Sigmoid colon (tissue), 7 donors: Measurements from ENCODE around the gene GRK1. TPM values are rescaled to one million over a fixed set of nuclear protein-coding genes. Genes with fewer than 3 reads are reported as not detected.
"Not testable (repeated sequence)": the region's sequence is repeated elsewhere in the genome, so short reads cannot be mapped to it uniquely, and the experiment has no call there.

Experiments
- DNase-seq: peaks from one replicate; pipeline ENCODE4 v3.0.0-alpha.2; 2019
- H3K27ac ChIP-seq, 4 donors: fragments of 200-600 bp; sonication (generic); one replicate each; pipeline ENCODE4 v1.5.1; 2016 to 2019; ENCODE audit warnings: mild to moderate bottlenecking in 1 of 4
- H3K27me3 ChIP-seq, 3 donors: fragments of 200-600 bp; sonication (generic); one replicate each; pipeline ENCODE4 v1.5.1; 2019; ENCODE audit warnings: mild to moderate bottlenecking in 1 of 3
- H3K36me3 ChIP-seq, 4 donors: fragments of 200-600 bp; sonication (generic); one replicate each; pipeline ENCODE4 v1.5.1; 2016 to 2019
- H3K4me1 ChIP-seq, 4 donors: fragments of 200-600 bp; sonication (generic); one replicate each; pipeline ENCODE4 v1.5.1; 2017 to 2019
- H3K4me3 ChIP-seq, 4 donors: fragments of 200-600 bp; sonication (generic); one replicate each; pipeline ENCODE4 v1.5.1; 2017 to 2019; ENCODE audit warnings: mild to moderate bottlenecking in 2 of 4, moderate library complexity in 1 of 4
- H3K9me3 ChIP-seq, 4 donors: fragments of 200-600 bp in 3 of 4; sonication (generic) in 3 of 4; one replicate each; pipeline versions ENCODE4 v1.5.1 to v1.6.1; 2013 to 2019
- CTCF ChIP-seq, 4 experiments: fragments of 450-650 bp in 3 of 4; fragments of 200-600 bp in 1 of 4; IDR thresholded peaks; one replicate each; pipeline ENCODE4 v1.5.1; 2016 to 2019; ENCODE audit warnings: antibody characterized with exemption in 4 of 4, mild to moderate bottlenecking in 3 of 4, moderate library complexity in 2 of 4
- EP300 ChIP-seq, 4 donors: sonication (generic); formaldehyde crosslinking; IDR thresholded peaks; one replicate each; pipeline ENCODE4 v1.6.1; 2017; ENCODE audit warnings: antibody characterized with exemption in 4 of 4
- POLR2A ChIP-seq, 2 donors: fragments of 450-650 bp; IDR thresholded peaks; one replicate each; pipeline ENCODE4 v1.6.1; 2016; ENCODE audit warnings: antibody characterized with exemption in 2 of 2, mild to moderate bottlenecking in 2 of 2, moderate library complexity in 2 of 2
- POLR2AphosphoS5 ChIP-seq, 4 donors: sonication (generic); formaldehyde crosslinking; IDR thresholded peaks; one replicate each; pipeline ENCODE4 v1.6.1; 2017; ENCODE audit warnings: antibody characterized with exemption in 4 of 4
- WGBS, 2 donors: extraction: QIAGEN DNeasy Blood & Tissue Kit; methylation state at CpG; one replicate each; pipeline ENCODE4 v1.1.7; 2013; 5-methylcytosine and 5-hydroxymethylcytosine counted together
- intact Hi-C: fragments of 100-400 bp; cut with DNase I; formaldehyde crosslinking; loops from one replicate; pipeline ENCODE4 v1.15.1; 2023
- polyA plus RNA-seq, 3 donors: library from polyadenylated mRNA; stranded (reverse); fragments of 200-250 nt; gene quantifications; one replicate each; pipeline ENCODE4 v1.2.3, GENCODE V29; 2013
- total RNA-seq, 4 donors: library from RNA; depleted of rRNA; stranded (reverse); fragments of >200 nt; gene quantifications; one replicate each; pipeline ENCODE4 v1.1.0, GENCODE V29; 2016
- donor health status: healthy with polysubstance abuse.
- donor health status: Bipolar disorder and iron deficiency.
- donor health status: healthy.

GRK1 gene
- total and polyA plus RNA-seq, 7 donors: 0.10 to 0.28 TPM; not detected in 5

DNA sequence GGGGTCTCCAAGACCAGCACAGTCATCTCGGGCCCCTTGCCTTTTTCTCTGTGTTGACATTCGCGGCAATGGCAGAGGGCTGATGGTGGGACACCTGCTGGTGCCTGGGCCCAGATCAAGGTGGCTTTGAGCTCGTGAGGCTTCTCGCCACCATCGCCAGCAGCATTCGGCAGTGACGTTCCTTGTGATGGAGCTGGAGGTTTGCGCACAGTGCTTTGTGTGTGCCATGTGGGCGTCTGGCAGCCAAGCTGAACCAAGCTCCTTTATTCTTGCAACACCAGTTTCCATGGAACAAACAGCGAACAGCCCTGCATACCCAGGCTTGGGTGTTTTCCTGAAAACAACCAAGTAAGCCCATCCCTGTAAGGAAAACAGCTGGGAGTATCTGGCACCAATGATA, 82.9 kb downstream of the GRK1 start:
- Histone ChIP-seq H3K27me3 (peaks cover 0 to 10% (median 0%) of the 10 kb centered on the region in 3 donors), H3K27ac (no peak overlapping the region), H3K4me1 (no peaks in the 10 kb centered on the region), H3K9me3 (no peaks in the 10 kb centered on the region), H3K36me3 (no peaks in the 10 kb centered on the region), H3K4me3 (no peak overlapping the region)
- no peak for DNase-seq
- TF ChIP-seq CTCF (IDR thresholded peaks at IDR 0.05) (no peak), POLR2AphosphoS5 (IDR thresholded peaks at IDR 0.05) (no peak), EP300 (IDR thresholded peaks at IDR 0.05) (no peak), POLR2A (IDR thresholded peaks at IDR 0.05) (no peak)
- intact Hi-C loops: no loop called here
- WGBS, 2 donors: 91 to 96% methylated on average over 11 of the region's 11 CpGs

DNA sequence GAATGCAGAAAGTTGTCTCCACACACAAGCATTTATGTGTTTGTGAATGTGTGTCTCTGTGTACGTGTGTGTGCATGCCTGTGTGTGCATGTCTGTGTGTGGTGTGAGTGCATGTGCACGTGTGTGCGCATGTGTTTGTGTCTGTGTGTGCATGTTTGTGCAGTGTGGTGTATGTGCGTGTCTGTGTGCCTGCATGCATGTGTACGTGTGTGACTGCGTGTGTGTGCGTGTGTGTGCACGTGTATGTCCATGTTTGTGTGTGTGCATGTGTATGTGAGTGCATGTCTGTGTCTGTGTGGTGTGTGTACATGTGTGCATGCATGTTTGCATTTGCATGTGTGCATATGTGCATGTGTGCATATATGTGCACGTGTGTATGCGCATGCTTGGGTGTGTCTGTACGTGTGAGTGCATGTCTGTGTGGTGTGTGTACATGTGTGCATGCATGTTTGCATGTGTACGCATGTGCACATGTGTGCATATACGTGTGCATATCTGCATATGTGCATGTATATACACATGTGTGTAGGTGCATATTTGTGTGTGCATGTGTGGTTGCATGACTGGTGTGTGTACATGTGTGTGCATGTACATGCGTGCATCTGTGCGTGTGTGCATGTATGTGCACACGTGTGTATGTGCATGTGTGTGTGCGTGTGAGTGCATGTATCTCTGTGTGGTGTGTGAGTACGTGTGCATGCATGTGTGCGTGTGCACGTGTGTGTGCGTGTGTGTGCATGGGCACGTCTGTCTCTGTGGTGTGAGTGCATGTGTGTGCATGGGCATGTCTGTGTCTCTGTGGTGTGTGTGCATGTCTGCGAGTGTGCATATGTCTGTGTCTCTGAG, 83.8 kb downstream of the GRK1 start:
- TF ChIP-seq EP300 (IDR thresholded peaks at IDR 0.05): no peak
- TF ChIP-seq CTCF (IDR thresholded peaks at IDR 0.05): no peak
- TF ChIP-seq POLR2AphosphoS5 (IDR thresholded peaks at IDR 0.05): no peak
- no peak for TF ChIP-seq POLR2A (IDR thresholded peaks at IDR 0.05)
- H3K4me1 ChIP-seq: no peaks in the 10 kb centered on the region
- peaks cover 0 to 19% (median 0%) of the 10 kb centered on the region in 3 donors for H3K27me3 ChIP-seq
- no peak overlapping the region for H3K4me3 ChIP-seq
- WGBS, 2 donors: 93% methylated on average over 23 of the region's 23 CpGs
- H3K9me3 ChIP-seq: no peaks in the 10 kb centered on the region
- no peak for DNase-seq
- no peak overlapping the region for H3K27ac ChIP-seq
- intact Hi-C loops: no loop called here
- no peaks in the 10 kb centered on the region for H3K36me3 ChIP-seq

- intact Hi-C loops: no loop called here
- TF ChIP-seq POLR2A (IDR thresholded peaks at IDR 0.05) (no peak), EP300 (IDR thresholded peaks at IDR 0.05) (no peak), CTCF (IDR thresholded peaks at IDR 0.05) (no peak), POLR2AphosphoS5 (IDR thresholded peaks at IDR 0.05) (no peak)
- H3K4me1 ChIP-seq: no peaks in the 10 kb centered on the region
- no peak overlapping the region for H3K4me3 ChIP-seq
- no peaks in the 10 kb centered on the region for H3K36me3 ChIP-seq
- no peaks in the 10 kb centered on the region for H3K9me3 ChIP-seq
- H3K27me3 ChIP-seq: peaks cover 0 to 19% (median 0%) of the 10 kb centered on the region in 3 donors
- no peak for DNase-seq
- no peak overlapping the region for H3K27ac ChIP-seq
- WGBS, 2 donors: 96% methylated on average over 19 of the region's 19 CpGs
Observed at GRCh38 chr13:113751491-113751890, 84.5 kb downstream of the GRK1 start.

DNA sequence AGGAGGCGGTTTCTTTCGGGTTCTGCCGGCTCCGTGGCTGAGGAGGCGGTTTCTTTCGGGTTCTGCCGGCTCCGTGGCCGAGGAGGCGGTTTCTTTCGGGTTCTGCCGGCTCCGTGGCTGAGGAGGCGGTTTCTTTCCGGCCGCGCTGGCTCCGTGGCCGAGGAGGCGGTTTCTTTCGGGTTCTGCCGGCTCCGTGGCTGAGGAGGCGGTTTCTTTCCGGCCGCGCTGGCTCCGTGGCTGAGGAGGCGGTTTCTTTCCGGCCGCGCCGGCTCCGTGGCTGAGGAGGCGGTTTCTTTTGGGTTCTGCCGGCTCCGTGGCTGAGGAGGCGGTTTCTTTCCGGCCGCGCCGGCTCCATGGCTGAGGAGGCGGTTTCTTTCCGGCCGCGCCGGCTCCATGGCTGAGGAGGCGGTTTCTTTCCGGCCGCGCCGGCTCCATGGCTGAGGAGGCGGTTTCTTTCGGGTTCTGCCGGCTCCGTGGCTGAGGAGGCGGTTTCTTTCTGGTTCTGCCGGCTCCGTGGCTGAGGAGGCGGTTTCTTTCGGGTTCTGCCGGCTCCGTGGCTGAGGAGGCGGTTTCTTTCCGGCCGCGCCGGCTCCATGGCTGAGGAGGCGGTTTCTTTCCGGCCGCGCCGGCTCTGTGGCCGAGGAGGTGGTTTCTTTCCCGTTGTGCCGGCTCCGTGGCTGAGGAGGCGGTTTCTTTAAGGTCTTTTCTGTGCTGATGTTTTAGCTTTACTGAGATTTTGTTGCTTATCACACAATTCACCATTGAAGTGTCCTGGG, 85.4 kb downstream of the GRK1 start:
- H3K4me3 ChIP-seq, intact Hi-C loops, H3K9me3 ChIP-seq, H3K4me1 ChIP-seq, H3K36me3 ChIP-seq, DNase-seq, H3K27ac ChIP-seq: not testable (repeated sequence)
- H3K27me3 ChIP-seq: peaks cover 0 to 19% (median 0%) of the 10 kb centered on the region in 3 donors
- 96 to 97% methylated on average over 68 to 78 of the region's 78 CpGs for WGBS, 2 donors

DNA sequence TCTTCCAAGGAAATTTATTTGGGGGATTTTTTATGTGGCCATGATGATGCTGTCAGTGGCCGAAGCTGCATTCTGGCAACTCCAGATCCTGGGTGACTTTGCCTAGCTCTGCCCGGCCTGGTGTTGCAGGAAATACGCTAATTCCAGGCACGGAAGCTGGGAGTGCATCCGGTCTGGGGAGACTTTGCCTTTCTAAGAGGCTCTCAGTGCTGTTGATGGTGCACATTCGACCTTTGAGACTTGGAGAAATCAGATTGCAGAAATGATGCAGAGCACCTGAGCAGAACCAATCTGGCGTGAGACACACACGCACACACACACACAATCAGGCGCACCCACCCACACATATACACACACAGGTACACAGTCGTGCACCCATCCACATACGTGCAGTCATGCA, 86.2 kb downstream of the GRK1 start:
- intact Hi-C loops: no loop called here
- Histone ChIP-seq H3K36me3 (no peaks in the 10 kb centered on the region), H3K4me3 (no peak overlapping the region), H3K4me1 (peaks cover 0 to 6% (median 1%) of the 10 kb centered on the region in 4 donors), H3K9me3 (no peaks in the 10 kb centered on the region), H3K27me3 (peaks cover 0 to 19% (median 0%) of the 10 kb centered on the region in 3 donors), H3K27ac (no peak overlapping the region)
- TF ChIP-seq EP300 (IDR thresholded peaks at IDR 0.05): no peak
- no peak for TF ChIP-seq CTCF (IDR thresholded peaks at IDR 0.05)
- TF ChIP-seq POLR2AphosphoS5 (IDR thresholded peaks at IDR 0.05): no peak
- no peak for TF ChIP-seq POLR2A (IDR thresholded peaks at IDR 0.05)
- DNase-seq: no peak
- WGBS, 2 donors: 44 to 76% methylated on average over 11 of the region's 11 CpGs
